HG03280 (cell line): ENCODE results near the gene PUSL1.
A peak's percentile ranks its signal among the peaks of the same experiment; 100 is the strongest.

ENCODE experiments used
- ATAC-seq: cut with Tn5 transposase; IDR thresholded peaks from one replicate; pipeline ENCODE4 v1.9.1; 2021; ENCODE audit warnings: mild to moderate bottlenecking, moderate library complexity; ENCODE audit not compliant: unreplicated experiment

The PUSL1 gene

GRCh38 chr1:1307923-1308755 is at the start of gene PUSL1, which contains the start of gene ACAP3:
Gene PUSL1, plus strand, starts transcription at chr1:1308597. Its CDS starts 47 bp downstream, at chr1:1308644.
Gene ACAP3, minus strand, starts transcription at chr1:1307930. Its CDS starts 115 bp downstream, at chr1:1307815.
- peak; percentile 62 for ATAC-seq

DNA sequence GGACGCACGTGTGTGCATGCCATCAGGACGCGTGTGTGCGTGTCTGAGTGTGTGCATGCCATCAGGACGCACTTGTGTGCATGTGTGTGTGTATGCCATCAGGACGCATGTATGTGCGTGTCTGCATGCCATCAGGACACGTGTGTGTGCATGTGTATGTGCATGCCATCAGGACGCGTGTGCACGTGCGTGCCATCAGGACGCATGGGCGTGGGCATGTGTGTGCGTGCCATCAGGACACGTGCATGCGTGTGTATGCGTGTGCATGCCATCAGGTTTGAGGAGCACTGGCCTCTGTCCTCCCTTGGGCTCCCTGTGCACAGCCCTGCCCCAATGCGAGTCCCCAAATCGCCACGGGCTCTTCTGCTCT is 49.3 kb upstream of the PUSL1 start:
- ATAC-seq = no peak

DNA sequence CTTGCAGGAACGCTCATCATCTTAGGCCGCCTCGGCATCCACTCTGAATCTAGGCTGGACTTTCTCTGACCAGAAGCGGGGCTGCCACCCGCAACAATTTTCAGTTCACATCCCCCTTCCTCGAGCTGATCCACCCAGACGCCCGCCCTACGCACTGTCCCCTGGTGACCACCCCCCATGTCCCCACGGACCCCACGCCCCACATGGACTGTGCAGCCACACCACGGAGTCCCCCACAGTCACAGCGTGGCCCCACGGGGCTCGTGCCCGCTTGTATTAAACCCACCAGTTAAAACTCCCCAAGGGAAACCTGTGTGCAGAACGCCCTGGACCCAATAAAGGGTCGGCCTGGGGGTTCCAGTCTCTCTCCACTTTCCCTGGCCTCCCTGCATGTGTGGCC is 48.9 kb upstream of the PUSL1 start:
- ATAC-seq = no peak

DNA sequence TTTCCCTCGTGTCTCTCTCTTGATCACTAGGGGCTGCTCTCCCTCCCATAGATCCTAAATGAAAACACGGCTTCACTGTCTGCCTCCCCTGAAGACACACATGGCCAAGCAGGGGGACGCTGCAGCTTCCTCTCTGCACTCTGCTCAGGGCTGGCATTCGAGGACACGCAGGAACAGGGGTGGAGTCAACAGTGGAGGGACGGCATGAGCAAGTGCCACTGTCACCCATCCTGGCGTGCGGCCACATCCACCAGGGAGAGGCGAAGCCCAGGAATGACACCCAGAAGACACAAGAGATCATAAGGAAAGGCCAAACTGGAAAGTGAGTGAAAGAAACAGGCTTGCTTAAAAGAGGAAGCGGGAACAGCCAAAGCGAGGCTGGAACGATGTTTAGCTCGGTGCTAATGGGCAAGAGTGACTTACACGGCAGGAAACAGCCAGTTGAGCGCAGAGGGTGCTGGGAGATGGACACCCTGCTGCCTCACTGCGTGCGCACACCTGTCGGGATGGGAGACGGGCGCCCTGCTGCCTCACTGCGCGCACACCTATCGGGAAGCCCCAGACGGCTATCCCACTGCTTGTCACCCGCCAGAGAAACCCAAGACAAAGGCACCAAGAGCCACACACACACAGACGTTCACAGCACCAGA is 48.3 kb upstream of the PUSL1 start:
- no peak for ATAC-seq

- no peak for ATAC-seq
Measured at GRCh38 chr1:1260843-1261560, 47.4 kb upstream of the PUSL1 start.

DNA sequence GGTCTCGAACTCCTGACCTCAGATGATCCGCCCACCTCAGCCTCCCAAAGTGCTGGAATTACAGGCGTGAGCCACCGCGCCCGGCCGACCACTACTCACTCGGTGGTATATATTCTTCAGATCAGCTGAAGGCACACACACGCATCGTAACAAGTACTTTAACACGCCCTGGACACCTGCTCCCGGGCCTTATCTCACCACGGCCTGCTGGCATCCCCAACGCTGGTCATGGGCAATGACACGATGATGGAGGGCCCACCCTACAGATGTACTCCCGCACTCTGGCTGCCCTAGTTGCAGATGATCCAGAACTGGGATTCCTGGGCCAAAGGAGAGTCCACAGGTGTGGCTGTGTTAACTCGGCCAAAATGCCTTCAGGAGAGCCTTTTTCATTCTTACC is 46.3 kb upstream of the PUSL1 start:
- ATAC-seq = no peak

DNA sequence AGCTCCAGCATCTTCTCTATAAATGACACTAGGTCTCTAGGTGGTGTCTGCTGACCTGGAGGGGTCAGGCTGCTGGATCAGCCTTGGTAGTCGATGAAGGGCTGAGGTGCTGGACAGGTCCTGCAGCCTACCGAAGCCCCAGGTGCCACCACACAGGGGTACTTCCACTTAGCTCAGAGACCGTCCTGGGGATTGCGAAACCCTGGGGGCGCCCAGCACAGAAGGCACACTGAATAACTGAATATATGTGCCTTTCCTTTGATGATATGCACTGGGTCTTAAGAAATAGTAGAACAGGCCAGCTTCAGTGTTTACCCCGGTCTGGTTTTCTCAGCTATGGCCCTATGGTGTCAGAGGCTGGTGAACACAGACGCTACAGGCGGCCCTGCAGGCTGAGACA is 45.6 kb upstream of the PUSL1 start:
- no peak for ATAC-seq

GRCh38 chr1:1264026-1264425 is 44.4 kb upstream of the PUSL1 start:
- ATAC-seq = no peak

DNA sequence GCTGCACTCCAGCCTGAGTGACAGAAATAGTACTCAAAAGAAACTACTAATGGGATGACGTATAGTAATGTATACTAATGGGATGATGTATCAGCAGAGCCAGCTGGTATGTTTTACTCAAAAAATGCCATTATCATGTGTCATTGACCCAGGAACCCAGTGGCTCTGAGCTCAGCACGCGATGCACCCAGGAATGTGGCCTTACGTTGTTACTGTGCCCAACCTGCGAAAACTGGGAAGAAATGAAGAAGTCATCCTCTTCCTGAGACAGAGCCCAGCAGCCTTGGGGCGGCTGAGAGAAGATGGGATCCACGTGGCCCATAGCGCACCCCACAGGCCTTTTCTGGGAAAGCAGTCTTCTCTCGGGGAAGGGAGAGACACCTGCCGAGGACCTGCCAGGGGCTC is 43.5 kb upstream of the PUSL1 start:
- ATAC-seq = no peak

DNA sequence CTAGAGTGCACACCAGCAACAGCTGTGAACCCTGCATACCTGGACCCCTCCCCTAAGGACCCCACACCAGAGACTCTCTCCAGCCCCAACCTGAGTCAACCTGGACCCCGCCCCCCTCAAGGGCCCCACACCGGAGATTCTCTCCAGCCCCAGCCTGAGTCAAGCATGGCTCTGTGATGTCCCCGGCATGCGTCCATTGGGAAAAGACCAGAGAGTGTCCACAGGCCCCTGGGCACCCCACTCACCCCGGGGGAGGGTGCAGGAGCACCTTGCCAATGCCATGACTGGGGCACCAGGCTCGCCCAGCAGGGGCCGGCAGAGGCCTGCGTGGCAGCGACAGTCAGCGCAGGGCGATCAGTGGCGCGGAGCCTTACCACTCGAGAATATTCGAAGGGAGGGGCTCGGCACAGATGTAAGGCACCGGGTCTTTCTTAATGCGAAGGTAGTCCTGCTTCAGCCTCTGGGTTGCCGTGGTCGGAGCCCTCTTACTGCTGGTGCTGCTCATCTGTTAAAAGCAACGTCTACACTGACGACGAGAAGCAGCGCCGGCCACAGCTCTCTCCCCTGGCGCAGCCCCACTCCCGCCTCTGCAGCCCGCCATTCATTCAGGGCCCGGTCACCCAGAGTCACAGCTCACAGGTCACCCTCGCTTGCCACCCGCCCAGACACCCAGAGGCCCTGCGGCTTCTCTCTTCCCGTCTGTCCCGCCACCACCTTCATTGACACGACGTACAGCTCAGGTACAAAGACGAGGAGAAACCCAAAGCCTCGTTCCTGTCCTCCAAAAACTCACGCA is 40.7 kb upstream of the PUSL1 start:
- ATAC-seq = no peak

DNA sequence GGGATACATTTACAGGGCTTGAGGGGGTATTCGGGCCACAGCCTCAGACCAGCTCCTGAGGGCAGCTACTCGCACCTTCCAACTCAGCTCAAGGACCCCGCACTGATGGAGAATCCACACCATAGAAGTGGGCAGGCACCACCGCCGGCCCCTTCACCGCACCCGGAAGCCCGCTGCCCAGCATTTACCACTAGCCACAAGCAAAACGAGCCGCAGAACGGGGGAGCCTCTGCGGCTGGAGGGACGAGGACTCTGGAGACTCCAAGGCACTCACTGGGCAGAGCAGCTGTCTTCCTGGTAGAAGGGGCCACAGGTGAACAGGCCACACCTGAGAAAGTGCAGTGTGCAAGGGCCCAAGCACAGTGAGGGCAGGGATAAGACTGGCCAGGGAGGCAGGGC is 40.1 kb upstream of the PUSL1 start:
- ATAC-seq = no peak

DNA sequence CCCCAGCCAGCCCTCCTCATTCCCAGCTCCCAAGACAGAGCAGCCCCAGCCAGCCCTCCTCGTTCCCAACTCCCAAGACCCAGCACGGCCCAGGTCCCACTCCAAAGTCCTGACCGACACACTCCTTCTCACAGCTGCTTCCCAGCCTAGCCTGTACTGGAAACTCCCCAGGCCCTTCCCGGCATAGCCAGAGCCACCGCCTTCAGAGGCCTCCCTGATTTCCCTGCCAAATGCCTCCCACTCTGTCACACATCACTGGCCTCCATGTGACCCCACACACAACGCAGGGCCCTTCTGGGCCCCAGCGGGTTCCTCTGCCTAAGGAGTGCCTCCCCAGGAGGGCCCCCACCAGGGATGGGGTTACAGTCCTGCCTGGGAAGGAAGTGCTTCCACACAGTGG is 37.6 kb upstream of the PUSL1 start:
- ATAC-seq = no peak

DNA sequence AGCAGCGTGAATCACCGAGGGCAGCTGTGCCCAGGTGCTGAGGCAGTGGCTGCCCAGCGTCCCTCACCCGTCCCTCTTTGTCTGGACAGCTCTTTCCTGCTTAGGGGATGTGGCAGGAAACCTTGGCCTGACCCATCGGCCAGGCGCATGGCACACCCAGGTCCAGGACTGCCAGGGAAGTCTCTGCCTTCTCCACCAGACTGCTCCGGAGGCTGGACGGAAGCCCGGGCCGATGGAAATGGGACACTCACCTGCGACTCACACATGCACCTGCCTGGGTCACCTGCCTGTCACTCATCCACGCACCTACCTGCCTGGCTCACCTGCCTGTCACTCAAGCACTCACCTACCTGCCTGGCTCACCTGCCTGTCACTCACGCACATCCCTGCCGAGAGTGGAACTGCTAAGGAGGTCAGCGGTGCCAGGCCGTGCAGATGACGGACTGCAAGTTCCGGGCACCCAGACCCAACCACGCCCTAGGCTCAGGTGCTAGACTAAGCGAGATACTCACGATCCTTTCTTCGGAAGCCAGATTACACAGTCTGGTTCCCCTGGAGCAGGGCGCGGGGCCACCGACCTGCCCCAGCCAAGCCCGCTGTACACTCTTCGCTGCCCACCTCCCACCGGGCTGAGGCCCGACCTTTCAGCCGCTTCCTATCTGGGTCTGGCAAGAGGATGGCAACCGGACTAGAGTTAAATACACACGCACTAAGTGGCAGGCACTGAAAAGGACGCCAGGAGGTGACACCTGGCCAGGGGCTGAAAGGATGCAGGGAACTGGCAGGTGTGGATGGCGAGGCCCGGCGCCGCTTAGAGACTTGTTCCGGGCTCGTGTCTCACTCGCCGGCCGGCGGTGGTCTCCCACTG is 35.8 kb upstream of the PUSL1 start:
- peak; percentile 3 for ATAC-seq

GRCh38 chr1:1273209-1273511 is 35.2 kb upstream of the PUSL1 start:
- ATAC-seq = peak; percentile 12

DNA sequence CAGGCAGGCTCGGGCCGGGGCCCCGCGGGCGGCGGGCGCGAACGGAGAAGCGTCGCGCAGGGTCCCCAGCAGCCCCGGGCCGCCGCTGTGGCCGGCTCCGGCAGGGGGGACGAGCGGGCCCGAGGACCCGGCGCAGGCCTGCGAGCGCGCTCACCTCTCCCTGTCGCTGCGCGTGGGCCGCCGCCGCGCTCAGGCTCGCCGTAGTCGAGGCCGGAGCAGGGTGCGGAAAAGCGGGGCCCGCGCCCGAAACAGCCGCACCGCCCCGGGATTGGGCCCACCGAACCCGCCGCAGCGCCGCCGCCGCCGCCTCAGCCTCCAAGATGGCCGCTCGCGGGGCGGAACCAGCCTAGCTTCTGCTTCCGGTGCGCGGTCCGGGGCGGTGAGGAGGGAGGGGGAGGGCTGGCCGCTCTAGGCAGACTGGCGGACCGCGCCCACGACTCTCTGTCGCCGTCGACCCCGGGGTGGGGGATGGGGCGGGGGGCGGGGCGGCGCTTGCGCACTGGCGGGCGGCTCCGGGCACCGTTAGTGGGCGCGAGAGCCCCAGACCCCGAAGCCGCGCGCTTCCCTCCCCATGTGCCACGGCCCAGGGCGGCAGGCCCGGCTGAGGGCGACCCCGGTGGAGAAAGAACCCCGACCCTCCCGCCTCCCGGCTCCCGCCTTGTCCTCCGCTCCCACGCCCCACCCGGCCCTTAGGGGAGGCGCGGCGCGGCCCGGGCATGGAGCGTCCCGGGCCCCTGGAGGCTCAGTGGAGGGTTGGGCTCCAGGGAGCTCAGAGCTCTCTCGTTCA is 34.7 kb upstream of the PUSL1 start, which contains the start of gene UBE2J2:
TSS of gene UBE2J2 (minus strand) at position 343 of the 787 bp plus-strand sequence. CDS start 5,862 bp downstream, outside the sequence.
- ATAC-seq = peak; percentile 86

- no peak for ATAC-seq
Measured at GRCh38 chr1:1274299-1274930, 34.0 kb upstream of the PUSL1 start.

GRCh38 chr1:1274931-1275431 is 33.4 kb upstream of the PUSL1 start:
- no peak for ATAC-seq

DNA sequence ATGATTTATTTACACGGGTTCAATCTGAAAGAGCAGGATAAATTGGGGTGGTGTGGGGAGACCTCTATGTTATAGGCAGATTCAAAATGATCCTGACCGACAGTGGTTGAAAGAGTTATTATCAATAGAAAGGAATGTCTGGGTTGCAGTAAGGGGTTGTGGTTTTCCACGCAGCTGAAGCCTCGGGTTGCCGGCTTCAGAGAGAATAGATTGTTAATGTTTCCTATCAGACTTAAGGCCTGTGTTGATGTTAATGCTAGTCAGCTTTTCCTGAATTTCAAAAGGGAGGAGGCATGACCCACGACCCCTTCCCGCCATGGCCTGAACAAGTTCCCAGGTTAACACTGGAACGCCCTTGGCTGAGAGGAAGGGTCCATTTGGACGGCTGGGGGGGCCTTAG is 32.6 kb upstream of the PUSL1 start:
- ATAC-seq = no peak

- ATAC-seq = no peak
Measured at GRCh38 chr1:1278620-1279019, 29.8 kb upstream of the PUSL1 start.
